Endothelial cell (in vitro differentiated cells): ENCODE results near the gene TSPAN13. TPM values are rescaled to one million over a fixed set of nuclear protein-coding genes. Genes with fewer than 3 reads are reported as not detected.

Experiments
- DNase-seq: peaks from one replicate; pipeline ENCODE4 v3.0.0; 2021; ENCODE audit warnings: low spot score
- H3K27ac Mint-ChIP-seq: one replicate; pipeline ENCODE4 v1.8.0; 2021; ENCODE audit warnings: mixed read lengths, inconsistent platforms; ENCODE audit not compliant: unreplicated experiment
- H3K27me3 Mint-ChIP-seq: one replicate; pipeline ENCODE4 v1.8.0; 2021; ENCODE audit warnings: mild to moderate bottlenecking, moderate library complexity, mixed read lengths, inconsistent platforms; ENCODE audit not compliant: unreplicated experiment
- H3K36me3 Mint-ChIP-seq: one replicate; pipeline ENCODE4 v1.8.0; 2021; ENCODE audit warnings: mild to moderate bottlenecking, low read depth, mixed read lengths, inconsistent platforms; ENCODE audit not compliant: unreplicated experiment
- H3K4me1 Mint-ChIP-seq: one replicate; pipeline ENCODE4 v1.8.0; 2021; ENCODE audit warnings: mild to moderate bottlenecking, mixed read lengths, inconsistent platforms; ENCODE audit not compliant: unreplicated experiment
- H3K4me3 Mint-ChIP-seq: one replicate; pipeline ENCODE4 v1.8.0; 2021; ENCODE audit warnings: mild to moderate bottlenecking, mixed read lengths, inconsistent platforms; ENCODE audit not compliant: unreplicated experiment
- H3K9me3 Mint-ChIP-seq: one replicate; pipeline ENCODE4 v1.8.0; 2021; ENCODE audit warnings: mixed read lengths, inconsistent platforms; ENCODE audit not compliant: unreplicated experiment
- CTCF ChIP-seq: fragments of 200-600 bp; sonication (generic); IDR thresholded peaks from one replicate; pipeline ENCODE4 v1.5.0; 2021; ENCODE audit warnings: antibody characterized with exemption; ENCODE audit not compliant: unreplicated experiment
- total RNA-seq: library from RNA; stranded (reverse); fragmentation: NEBNext Ultra II Directional; extraction: Animal tissue kit (Norgen Biotek cat#: 25700); gene quantifications from one replicate; pipeline ENCODE4 v1.2.1, GENCODE V29; 2021; ENCODE audit not compliant: unreplicated experiment

Gene TSPAN13
- total RNA-seq, 1 donor from 2014 or later, result 82.0 TPM

- Mint-ChIP-seq H3K9me3 (no peaks in the 10 kb centered on the region), H3K27me3 (no peaks in the 10 kb centered on the region), H3K4me3 (no peak overlapping the region), H3K36me3 (no peaks in the 10 kb centered on the region), H3K27ac (no peak overlapping the region), H3K4me1 (peaks cover 19% of the 10 kb centered on the region)
- no peak for TF ChIP-seq CTCF
- no peak for DNase-seq
Measured at GRCh38 chr7:16803881-16804673, 50.5 kb downstream of the TSPAN13 start.

- no peak for DNase-seq
- Mint-ChIP-seq H3K27me3 (no peaks in the 10 kb centered on the region), H3K36me3 (no peaks in the 10 kb centered on the region), H3K4me1 (peaks cover 19% of the 10 kb centered on the region), H3K27ac (no peak within 1 kb of the TSS), H3K4me3 (no peak within 1 kb of the TSS), H3K9me3 (no peaks in the 10 kb centered on the region)
- TF ChIP-seq CTCF, result no peak
Measured at GRCh38 chr7:16804674-16805439, 51.3 kb downstream of the TSPAN13 start, which contains the start of gene AGR2. AGR2 (minus strand) TSS chr7:16804999; CDS start chr7:16801796, 3,203 bp downstream.

DNA sequence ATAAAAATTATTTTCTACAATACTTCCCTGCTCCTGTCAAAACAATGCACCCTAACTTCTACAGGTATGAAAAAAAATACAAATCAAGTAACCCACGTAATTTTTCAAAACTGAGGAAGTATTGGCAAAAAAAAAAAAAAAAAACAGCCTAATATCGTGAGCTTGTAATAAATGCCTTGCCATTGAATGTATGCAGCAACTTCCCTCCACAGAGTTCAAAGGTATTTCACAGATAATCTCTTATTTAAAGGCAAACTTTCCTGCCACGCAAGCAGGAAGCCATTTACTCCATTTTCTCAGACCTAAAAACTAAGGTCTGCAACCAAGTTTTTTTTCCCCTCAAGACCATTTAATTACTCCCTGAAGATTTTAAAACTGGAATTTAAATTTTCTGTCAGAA lies 51.9 kb downstream of the TSPAN13 start:
- Mint-ChIP-seq H3K9me3 (no peaks in the 10 kb centered on the region), H3K4me3 (no peak overlapping the region), H3K27me3 (no peaks in the 10 kb centered on the region), H3K36me3 (no peaks in the 10 kb centered on the region), H3K4me1 (peaks cover 19% of the 10 kb centered on the region), H3K27ac (no peak overlapping the region)
- no peak for TF ChIP-seq CTCF
- no peak for DNase-seq

DNA sequence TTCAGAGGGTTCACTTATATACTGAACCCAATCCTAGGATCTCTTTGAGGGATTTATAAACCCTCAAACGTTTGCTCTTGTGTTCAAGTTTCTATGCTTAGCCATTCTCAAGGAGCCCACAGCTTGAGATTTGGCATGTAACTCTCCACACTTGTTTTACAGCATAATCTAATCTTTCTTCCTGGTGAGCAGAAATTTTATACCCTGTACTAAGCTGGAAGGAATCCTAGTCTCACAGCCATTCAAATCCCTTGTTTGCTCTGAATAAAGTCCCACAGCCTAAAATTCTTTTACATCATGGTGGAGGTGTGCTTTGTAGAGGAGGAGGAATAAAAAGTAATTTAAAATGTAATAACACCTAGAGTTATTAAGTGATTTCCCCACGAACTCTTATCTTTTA lies 56.6 kb downstream of the TSPAN13 start:
- no peaks in the 10 kb centered on the region for H3K36me3 Mint-ChIP-seq
- no peak for DNase-seq
- no peak overlapping the region for H3K4me3 Mint-ChIP-seq
- no peak for TF ChIP-seq CTCF
- peaks cover 2% of the 10 kb centered on the region for H3K27me3 Mint-ChIP-seq
- peaks cover 8% of the 10 kb centered on the region for H3K4me1 Mint-ChIP-seq
- no peak overlapping the region for H3K27ac Mint-ChIP-seq
- no peaks in the 10 kb centered on the region for H3K9me3 Mint-ChIP-seq

GRCh38 chr7:16810573-16810972 lies 57.0 kb downstream of the TSPAN13 start:
- no peak overlapping the region for H3K4me3 Mint-ChIP-seq
- no peak for DNase-seq
- no peak overlapping the region for H3K27ac Mint-ChIP-seq
- H3K36me3 Mint-ChIP-seq, result no peaks in the 10 kb centered on the region
- H3K9me3 Mint-ChIP-seq, result no peaks in the 10 kb centered on the region
- TF ChIP-seq CTCF, result no peak
- H3K4me1 Mint-ChIP-seq, result peaks cover 6% of the 10 kb centered on the region
- peaks cover 2% of the 10 kb centered on the region for H3K27me3 Mint-ChIP-seq
